ENCODE data around the gene OR56A1.
A peak's percentile ranks its signal among the peaks of the same experiment; 100 is the strongest.

OR56A1 gene

GRCh38 chr11:5992604-5993251, 37.8 kb downstream of the OR56A1 start:
- DNase-seq (ENCODE audit: extremely low read depth, low read depth) = no peak
- peak; percentile 35 for TF ChIP-seq CTCF (IDR thresholded peaks at IDR 0.05; ENCODE audit: low read depth, low read length, missing control alignments)
- H3K4me3 ChIP-seq (replicated peaks; ENCODE audit: low read depth, low read length) = no peak overlapping the region

- no peak for DNase-seq (ENCODE audit: extremely low read depth, low read depth)
- no peak overlapping the region for H3K4me3 ChIP-seq (replicated peaks; ENCODE audit: low read depth, low read length)
- no peak for TF ChIP-seq CTCF (IDR thresholded peaks at IDR 0.05; ENCODE audit: low read depth, low read length, missing control alignments)
Measured at GRCh38 chr11:5992150-5992549, 38.4 kb downstream of the OR56A1 start.

GRCh38 chr11:5989203-5989602, 41.4 kb downstream of the OR56A1 start:
- DNase-seq (ENCODE audit: extremely low read depth, low read depth) = no peak
- TF ChIP-seq CTCF (IDR thresholded peaks at IDR 0.05; ENCODE audit: low read depth, low read length, missing control alignments) = no peak
- H3K4me3 ChIP-seq (replicated peaks; ENCODE audit: low read depth, low read length) = no peak overlapping the region

GRCh38 chr11:5986885-5987284, 43.7 kb downstream of the OR56A1 start, which contains the start of gene OR52L1:
TSS of gene OR52L1 (minus strand) at chr11:5986985. CDS start at chr11:5986930, 55 bp downstream.
- DNase-seq (ENCODE audit: extremely low read depth, low read depth) = no peak
- no peak within 1 kb of the TSS for H3K4me3 ChIP-seq (replicated peaks; ENCODE audit: low read depth, low read length)
- no peak for TF ChIP-seq CTCF (IDR thresholded peaks at IDR 0.05; ENCODE audit: low read depth, low read length, missing control alignments)

GRCh38 chr11:5983443-5983842, 47.1 kb downstream of the OR56A1 start:
- TF ChIP-seq CTCF (IDR thresholded peaks at IDR 0.05; ENCODE audit: low read depth, low read length, missing control alignments) = no peak
- no peak for DNase-seq (ENCODE audit: extremely low read depth, low read depth)
- H3K4me3 ChIP-seq (replicated peaks; ENCODE audit: low read depth, low read length) = no peak overlapping the region

GRCh38 chr11:5973530-5973929, 57.0 kb downstream of the OR56A1 start:
- no peak overlapping the region for H3K4me3 ChIP-seq (replicated peaks; ENCODE audit: low read depth, low read length)
- DNase-seq (ENCODE audit: extremely low read depth, low read depth) = no peak

More at GRCh38 chr11:5973530-5973929, 57.0 kb downstream of the OR56A1 start:
- TF ChIP-seq CTCF (IDR thresholded peaks at IDR 0.05; ENCODE audit: low read depth, low read length, missing control alignments) = no peak

Measured in HFF-Myc (cell line).